Nucleus accumbens (tissue), 56 donors: ENCODE measurements around the gene PEAK3.
"Not testable (repeated sequence)": the region's sequence is repeated elsewhere in the genome, so short reads cannot be mapped to it uniquely, and the experiment has no call there.

ENCODE experiments used
- DNase-seq, 56 donors: peaks; one replicate each; lab custom pipeline; 2025; lab: John Stamatoyannopoulos, UW

The PEAK3 gene

GRCh38 chr19:2290441-2291184 lies 8.6 kb upstream of the PEAK3 start:
- no peak for DNase-seq

- DNase-seq = no peak
These were observed 7.9 kb upstream of the PEAK3 start for GRCh38 chr19:2289714-2290435.

GRCh38 chr19:2288818-2289713 lies 7.1 kb upstream of the PEAK3 start:
- no peak for DNase-seq

- DNase-seq = no peak
These were observed 6.4 kb upstream of the PEAK3 start for GRCh38 chr19:2288338-2288817.

- DNase-seq = no peak
These were observed 5.8 kb upstream of the PEAK3 start for GRCh38 chr19:2287585-2288337.

- no peak for DNase-seq
These were observed 4.6 kb upstream of the PEAK3 start for GRCh38 chr19:2286402-2287140.

- no peak for DNase-seq
These were observed 2.0 kb upstream of the PEAK3 start for GRCh38 chr19:2283835-2284507.

- DNase-seq = no peak
These were observed 875 bp upstream of the PEAK3 start for GRCh38 chr19:2282862-2283237.

- not testable (repeated sequence) for DNase-seq
These were observed 512 bp downstream of the PEAK3 start for GRCh38 chr19:2281265-2282061.

- no peak for DNase-seq
These were observed 1.2 kb downstream of the PEAK3 start for GRCh38 chr19:2280633-2281264.

- DNase-seq = no peak
These were observed 3.4 kb downstream of the PEAK3 start for GRCh38 chr19:2278459-2279158.

- DNase-seq = no peak
These were observed 4.8 kb downstream of the PEAK3 start for GRCh38 chr19:2277138-2277537.

- no peak for DNase-seq
These were observed 5.5 kb downstream of the PEAK3 start for GRCh38 chr19:2276429-2276986.

GRCh38 chr19:2275588-2276428 lies 6.2 kb downstream of the PEAK3 start:
- DNase-seq = peak in 7 of 56 donors; percentile 18 to 41 (median 32)

GRCh38 chr19:2274931-2275535 lies 6.9 kb downstream of the PEAK3 start:
- DNase-seq = peak in 45 of 56 donors; percentile 13 to 79 (median 52)
